ENCODE results near the gene TRIM37.
"Not testable (repeated sequence)": the region's sequence is repeated elsewhere in the genome, so short reads cannot be mapped to it uniquely, and the experiment has no call there.

The TRIM37 gene

DNA sequence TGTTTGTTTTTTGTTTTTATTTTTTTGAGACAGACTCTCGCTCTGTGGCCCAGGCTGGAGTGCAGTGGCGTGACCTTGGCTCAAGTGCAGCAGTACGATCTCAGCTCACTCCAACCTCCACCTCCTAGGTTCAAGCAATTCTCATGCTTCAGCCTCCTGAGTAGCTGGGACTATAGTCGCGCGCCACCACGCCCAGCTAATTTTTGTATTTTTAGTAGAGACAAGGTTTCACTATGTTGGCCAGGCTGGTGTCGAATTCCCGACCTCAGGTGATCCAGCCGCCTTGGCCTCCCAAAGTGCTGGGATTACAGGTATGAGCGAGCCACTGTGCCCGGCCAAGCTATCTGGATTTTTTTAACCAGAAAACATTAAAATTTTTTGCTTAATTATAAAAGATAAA is 16.1 kb downstream of the TRIM37 start:
- H3K27me3 ChIP-seq (replicated peaks; ENCODE audit: control insufficient read depth, insufficient read depth, low read length, poor library complexity, severe bottlenecking); DNase-seq; H3K4me1 ChIP-seq (ENCODE audit: control insufficient read depth, insufficient read depth, low read length, poor library complexity, severe bottlenecking); H3K4me3 ChIP-seq (ENCODE audit: insufficient read depth, low read depth, low read length, poor library complexity, severe bottlenecking); H3K27ac ChIP-seq (ENCODE audit: insufficient read depth, low read length, poor library complexity, severe bottlenecking); H3K9me3 ChIP-seq (ENCODE audit: control insufficient read depth, low read length): not testable (repeated sequence)
- H3K36me3 ChIP-seq (ENCODE audit: control insufficient read depth, insufficient read depth, low read length): peaks cover 14% of the 10 kb centered on the region

DNA sequence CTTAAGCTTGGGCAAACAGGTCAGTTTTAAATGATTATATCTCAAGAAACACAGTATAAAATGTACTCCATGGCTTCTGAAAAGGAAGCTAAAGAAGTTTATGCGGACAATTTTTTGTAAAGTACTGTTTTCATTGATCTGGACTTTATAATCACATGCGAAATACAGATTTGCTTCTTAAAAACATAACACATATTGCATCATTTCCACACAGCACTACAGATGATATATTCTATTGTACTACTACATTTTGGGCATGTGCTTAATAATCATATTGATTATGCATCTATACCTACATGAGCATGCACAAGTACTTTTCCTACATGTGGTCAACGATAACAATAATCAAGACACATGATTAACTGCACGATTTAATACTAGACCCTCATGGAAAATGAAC is 22.5 kb downstream of the TRIM37 start:
- peaks cover 27% of the 10 kb centered on the region for H3K36me3 ChIP-seq (ENCODE audit: control insufficient read depth, insufficient read depth, low read length)
- H3K9me3 ChIP-seq (ENCODE audit: control insufficient read depth, low read length): no peaks in the 10 kb centered on the region
- H3K4me3 ChIP-seq (ENCODE audit: insufficient read depth, low read depth, low read length, poor library complexity, severe bottlenecking): no peak overlapping the region
- no peak for DNase-seq
- H3K4me1 ChIP-seq (ENCODE audit: control insufficient read depth, insufficient read depth, low read length, poor library complexity, severe bottlenecking): no peaks in the 10 kb centered on the region
- no peak overlapping the region for H3K27ac ChIP-seq (ENCODE audit: insufficient read depth, low read length, poor library complexity, severe bottlenecking)
- no peaks in the 10 kb centered on the region for H3K27me3 ChIP-seq (replicated peaks; ENCODE audit: control insufficient read depth, insufficient read depth, low read length, poor library complexity, severe bottlenecking)

GRCh38 chr17:59074494-59074893 is 32.2 kb downstream of the TRIM37 start:
- H3K36me3 ChIP-seq (ENCODE audit: control insufficient read depth, insufficient read depth, low read length): peaks cover 46% of the 10 kb centered on the region
- no peak for DNase-seq

GRCh38 chr17:59073972-59074371 is 32.7 kb downstream of the TRIM37 start:
- no peaks in the 10 kb centered on the region for H3K9me3 ChIP-seq (ENCODE audit: control insufficient read depth, low read length)
- H3K4me1 ChIP-seq (ENCODE audit: control insufficient read depth, insufficient read depth, low read length, poor library complexity, severe bottlenecking): no peaks in the 10 kb centered on the region
- H3K36me3 ChIP-seq (ENCODE audit: control insufficient read depth, insufficient read depth, low read length): peaks cover 43% of the 10 kb centered on the region
- H3K27me3 ChIP-seq (replicated peaks; ENCODE audit: control insufficient read depth, insufficient read depth, low read length, poor library complexity, severe bottlenecking): no peaks in the 10 kb centered on the region
- no peak overlapping the region for H3K27ac ChIP-seq (ENCODE audit: insufficient read depth, low read length, poor library complexity, severe bottlenecking)
- no peak overlapping the region for H3K4me3 ChIP-seq (ENCODE audit: insufficient read depth, low read depth, low read length, poor library complexity, severe bottlenecking)
- no peak for DNase-seq

More at GRCh38 chr17:59074494-59074893, 32.2 kb downstream of the TRIM37 start:
- Histone ChIP-seq H3K4me1 (ENCODE audit: control insufficient read depth, insufficient read depth, low read length, poor library complexity, severe bottlenecking) (no peaks in the 10 kb centered on the region), H3K4me3 (ENCODE audit: insufficient read depth, low read depth, low read length, poor library complexity, severe bottlenecking) (no peak overlapping the region), H3K27me3 (replicated peaks; ENCODE audit: control insufficient read depth, insufficient read depth, low read length, poor library complexity, severe bottlenecking) (no peaks in the 10 kb centered on the region), H3K27ac (ENCODE audit: insufficient read depth, low read length, poor library complexity, severe bottlenecking) (no peak overlapping the region), H3K9me3 (ENCODE audit: control insufficient read depth, low read length) (no peaks in the 10 kb centered on the region)

GRCh38 chr17:59069856-59070255 is 36.8 kb downstream of the TRIM37 start:
- Histone ChIP-seq H3K27me3 (replicated peaks; ENCODE audit: control insufficient read depth, insufficient read depth, low read length, poor library complexity, severe bottlenecking) (no peaks in the 10 kb centered on the region), H3K4me3 (ENCODE audit: insufficient read depth, low read depth, low read length, poor library complexity, severe bottlenecking) (no peak overlapping the region), H3K9me3 (ENCODE audit: control insufficient read depth, low read length) (no peaks in the 10 kb centered on the region), H3K36me3 (ENCODE audit: control insufficient read depth, insufficient read depth, low read length) (peaks cover 46% of the 10 kb centered on the region), H3K27ac (ENCODE audit: insufficient read depth, low read length, poor library complexity, severe bottlenecking) (no peak overlapping the region), H3K4me1 (ENCODE audit: control insufficient read depth, insufficient read depth, low read length, poor library complexity, severe bottlenecking) (no peaks in the 10 kb centered on the region)
- DNase-seq: no peak

- Histone ChIP-seq H3K4me3 (ENCODE audit: insufficient read depth, low read depth, low read length, poor library complexity, severe bottlenecking) (no peak overlapping the region), H3K9me3 (ENCODE audit: control insufficient read depth, low read length) (no peaks in the 10 kb centered on the region), H3K36me3 (ENCODE audit: control insufficient read depth, insufficient read depth, low read length) (peaks cover 40% of the 10 kb centered on the region), H3K27me3 (replicated peaks; ENCODE audit: control insufficient read depth, insufficient read depth, low read length, poor library complexity, severe bottlenecking) (no peaks in the 10 kb centered on the region), H3K4me1 (ENCODE audit: control insufficient read depth, insufficient read depth, low read length, poor library complexity, severe bottlenecking) (no peaks in the 10 kb centered on the region), H3K27ac (ENCODE audit: insufficient read depth, low read length, poor library complexity, severe bottlenecking) (no peak overlapping the region)
- no peak for DNase-seq
These were observed 38.9 kb downstream of the TRIM37 start for GRCh38 chr17:59067756-59068155.

- DNase-seq: no peak
- no peaks in the 10 kb centered on the region for H3K27me3 ChIP-seq (replicated peaks; ENCODE audit: control insufficient read depth, insufficient read depth, low read length, poor library complexity, severe bottlenecking)
- H3K36me3 ChIP-seq (ENCODE audit: control insufficient read depth, insufficient read depth, low read length): peaks cover 40% of the 10 kb centered on the region
These were observed 39.3 kb downstream of the TRIM37 start for GRCh38 chr17:59067340-59067739.

DNA sequence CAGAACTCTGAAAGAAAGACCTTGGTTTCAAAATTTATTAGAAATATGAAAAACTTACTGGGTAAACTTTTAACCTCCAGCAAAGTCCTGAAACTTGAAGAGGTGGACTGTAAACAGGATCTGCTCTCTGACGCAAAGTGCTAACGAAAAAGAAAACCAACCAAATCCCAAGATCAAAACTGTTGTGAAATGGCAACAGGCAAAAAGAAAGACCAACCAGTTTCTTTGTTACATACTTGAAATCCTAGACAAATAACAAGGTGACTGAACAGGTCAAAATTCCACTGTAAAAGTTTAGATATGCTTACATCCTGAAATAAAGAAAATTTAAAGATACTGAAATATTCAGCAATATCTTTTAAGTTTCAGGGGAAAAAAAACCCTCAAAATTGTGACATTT is 44.2 kb downstream of the TRIM37 start:
- Histone ChIP-seq H3K4me1 (ENCODE audit: control insufficient read depth, insufficient read depth, low read length, poor library complexity, severe bottlenecking) (no peaks in the 10 kb centered on the region), H3K27me3 (replicated peaks; ENCODE audit: control insufficient read depth, insufficient read depth, low read length, poor library complexity, severe bottlenecking) (no peaks in the 10 kb centered on the region), H3K4me3 (ENCODE audit: insufficient read depth, low read depth, low read length, poor library complexity, severe bottlenecking) (no peak overlapping the region), H3K36me3 (ENCODE audit: control insufficient read depth, insufficient read depth, low read length) (peaks cover 34% of the 10 kb centered on the region), H3K27ac (ENCODE audit: insufficient read depth, low read length, poor library complexity, severe bottlenecking) (no peak overlapping the region), H3K9me3 (ENCODE audit: control insufficient read depth, low read length) (no peaks in the 10 kb centered on the region)
- no peak for DNase-seq

More at GRCh38 chr17:59067340-59067739, 39.3 kb downstream of the TRIM37 start:
- H3K4me1 ChIP-seq (ENCODE audit: control insufficient read depth, insufficient read depth, low read length, poor library complexity, severe bottlenecking): no peaks in the 10 kb centered on the region
- no peak overlapping the region for H3K27ac ChIP-seq (ENCODE audit: insufficient read depth, low read length, poor library complexity, severe bottlenecking)
- no peaks in the 10 kb centered on the region for H3K9me3 ChIP-seq (ENCODE audit: control insufficient read depth, low read length)
- no peak overlapping the region for H3K4me3 ChIP-seq (ENCODE audit: insufficient read depth, low read depth, low read length, poor library complexity, severe bottlenecking)

GRCh38 chr17:59056857-59057256 is 49.8 kb downstream of the TRIM37 start:
- H3K4me3 ChIP-seq (ENCODE audit: insufficient read depth, low read depth, low read length, poor library complexity, severe bottlenecking): no peak overlapping the region
- peaks cover 30% of the 10 kb centered on the region for H3K36me3 ChIP-seq (ENCODE audit: control insufficient read depth, insufficient read depth, low read length)
- H3K27ac ChIP-seq (ENCODE audit: insufficient read depth, low read length, poor library complexity, severe bottlenecking): no peak overlapping the region
- no peaks in the 10 kb centered on the region for H3K9me3 ChIP-seq (ENCODE audit: control insufficient read depth, low read length)
- DNase-seq: no peak
- no peaks in the 10 kb centered on the region for H3K27me3 ChIP-seq (replicated peaks; ENCODE audit: control insufficient read depth, insufficient read depth, low read length, poor library complexity, severe bottlenecking)
- no peaks in the 10 kb centered on the region for H3K4me1 ChIP-seq (ENCODE audit: control insufficient read depth, insufficient read depth, low read length, poor library complexity, severe bottlenecking)

DNA sequence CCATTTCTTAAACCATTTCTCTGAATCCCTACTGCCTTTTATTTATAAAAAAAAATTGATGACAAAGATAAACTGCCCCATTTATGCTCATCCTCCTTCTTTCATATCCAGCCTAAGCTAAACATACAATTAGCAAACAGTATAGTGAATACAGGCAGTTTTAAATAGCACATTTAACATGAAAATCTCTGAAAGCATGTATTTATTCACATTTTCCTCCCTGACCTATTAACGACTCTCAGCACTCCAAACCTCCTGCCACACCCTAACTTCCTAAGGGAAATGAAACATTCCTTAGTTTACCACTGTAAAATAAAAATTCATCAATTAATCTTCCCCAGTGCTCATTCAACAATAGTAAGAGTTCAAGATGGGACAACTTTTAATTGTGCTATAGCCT is 56.9 kb downstream of the TRIM37 start:
- H3K36me3 ChIP-seq (ENCODE audit: control insufficient read depth, insufficient read depth, low read length): peaks cover 33% of the 10 kb centered on the region
- no peaks in the 10 kb centered on the region for H3K4me1 ChIP-seq (ENCODE audit: control insufficient read depth, insufficient read depth, low read length, poor library complexity, severe bottlenecking)
- no peak for DNase-seq
- H3K4me3 ChIP-seq (ENCODE audit: insufficient read depth, low read depth, low read length, poor library complexity, severe bottlenecking): no peak overlapping the region
- H3K27ac ChIP-seq (ENCODE audit: insufficient read depth, low read length, poor library complexity, severe bottlenecking): no peak overlapping the region
- H3K27me3 ChIP-seq (replicated peaks; ENCODE audit: control insufficient read depth, insufficient read depth, low read length, poor library complexity, severe bottlenecking): no peaks in the 10 kb centered on the region
- no peaks in the 10 kb centered on the region for H3K9me3 ChIP-seq (ENCODE audit: control insufficient read depth, low read length)

- Histone ChIP-seq H3K27me3 (replicated peaks; ENCODE audit: control insufficient read depth, insufficient read depth, low read length, poor library complexity, severe bottlenecking) (no peaks in the 10 kb centered on the region), H3K9me3 (ENCODE audit: control insufficient read depth, low read length) (no peaks in the 10 kb centered on the region), H3K27ac (ENCODE audit: insufficient read depth, low read length, poor library complexity, severe bottlenecking) (no peak overlapping the region), H3K4me3 (ENCODE audit: insufficient read depth, low read depth, low read length, poor library complexity, severe bottlenecking) (no peak overlapping the region), H3K36me3 (ENCODE audit: control insufficient read depth, insufficient read depth, low read length) (peaks cover 40% of the 10 kb centered on the region), H3K4me1 (ENCODE audit: control insufficient read depth, insufficient read depth, low read length, poor library complexity, severe bottlenecking) (no peaks in the 10 kb centered on the region)
- DNase-seq: no peak
These were observed 59.1 kb downstream of the TRIM37 start for GRCh38 chr17:59047616-59048015.
